GM20000 (cell line): ENCODE data around the gene NIPAL3.

Experiments
- DNase-seq: peaks from one replicate; pipeline ENCODE4 v3.0.0; 2012; ENCODE audit warnings: low spot score
- TF ChIP-seq, protein P1 (sequence below): IDR thresholded peaks from 2 replicates; pipeline ENCODE4 v1.5.1; 2012; ENCODE audit warnings: mild to moderate bottlenecking, control low read depth; ENCODE audit errors: extremely low read depth, missing control alignments

NIPAL3 gene

DNA sequence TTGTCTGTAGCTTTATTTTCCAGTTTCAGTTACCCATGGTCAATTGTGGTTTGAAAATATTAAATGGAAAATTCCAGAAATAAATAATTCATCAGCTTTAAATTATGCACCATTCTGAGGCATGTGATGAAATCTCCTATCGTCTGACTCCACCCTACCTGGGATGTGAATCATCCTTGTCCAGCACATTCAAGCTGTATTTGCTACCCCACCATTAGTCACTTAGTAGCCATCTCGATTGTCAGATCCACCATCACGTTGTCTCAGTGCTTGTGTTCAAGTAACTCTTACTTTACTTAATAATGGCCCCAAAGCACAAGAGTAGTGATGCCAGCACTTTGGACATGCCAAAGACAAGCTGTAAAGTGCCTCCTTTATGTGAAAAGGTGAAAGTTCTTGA, 6.1 kb upstream of the NIPAL3 start:
- TF ChIP-seq, protein P1, sequence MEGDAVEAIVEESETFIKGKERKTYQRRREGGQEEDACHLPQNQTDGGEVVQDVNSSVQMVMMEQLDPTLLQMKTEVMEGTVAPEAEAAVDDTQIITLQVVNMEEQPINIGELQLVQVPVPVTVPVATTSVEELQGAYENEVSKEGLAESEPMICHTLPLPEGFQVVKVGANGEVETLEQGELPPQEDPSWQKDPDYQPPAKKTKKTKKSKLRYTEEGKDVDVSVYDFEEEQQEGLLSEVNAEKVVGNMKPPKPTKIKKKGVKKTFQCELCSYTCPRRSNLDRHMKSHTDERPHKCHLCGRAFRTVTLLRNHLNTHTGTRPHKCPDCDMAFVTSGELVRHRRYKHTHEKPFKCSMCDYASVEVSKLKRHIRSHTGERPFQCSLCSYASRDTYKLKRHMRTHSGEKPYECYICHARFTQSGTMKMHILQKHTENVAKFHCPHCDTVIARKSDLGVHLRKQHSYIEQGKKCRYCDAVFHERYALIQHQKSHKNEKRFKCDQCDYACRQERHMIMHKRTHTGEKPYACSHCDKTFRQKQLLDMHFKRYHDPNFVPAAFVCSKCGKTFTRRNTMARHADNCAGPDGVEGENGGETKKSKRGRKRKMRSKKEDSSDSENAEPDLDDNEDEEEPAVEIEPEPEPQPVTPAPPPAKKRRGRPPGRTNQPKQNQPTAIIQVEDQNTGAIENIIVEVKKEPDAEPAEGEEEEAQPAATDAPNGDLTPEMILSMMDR, result no peak
- DNase-seq, result no peak

- TF ChIP-seq, protein P1, result no peak
- DNase-seq, result no peak
These were observed 4.9 kb upstream of the NIPAL3 start for GRCh38 chr1:24410750-24411149.

- DNase-seq, result no peak
- TF ChIP-seq, protein P1, result no peak
These were observed 3.6 kb upstream of the NIPAL3 start for GRCh38 chr1:24411963-24412362.

DNA sequence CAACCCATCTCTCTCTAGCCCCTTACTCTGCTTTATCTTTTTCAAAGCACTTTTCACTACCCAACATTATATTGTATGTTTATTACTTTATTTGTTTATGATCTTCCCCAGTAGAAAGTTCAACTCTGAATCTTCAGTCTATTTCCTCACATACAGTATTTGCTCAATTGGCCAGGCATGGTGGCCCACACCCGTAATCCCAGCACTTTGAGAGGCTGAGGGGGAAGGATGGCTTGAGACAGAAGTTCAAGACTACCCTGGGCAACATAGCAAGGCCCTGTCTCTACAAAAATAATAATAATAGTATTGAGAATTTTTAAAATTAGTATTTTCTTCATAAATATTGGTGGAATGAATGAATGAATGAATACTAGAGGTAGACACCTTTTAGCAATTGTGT, 3.2 kb upstream of the NIPAL3 start:
- DNase-seq, result no peak
- TF ChIP-seq, protein P1, result no peak

GRCh38 chr1:24413350-24414163, 2.0 kb upstream of the NIPAL3 start, which contains the start of gene STPG1:
Gene STPG1 (minus strand): TSS chr1:24413782. CDS start chr1:24401388, 12,394 bp downstream.
- peak; percentile 89 for DNase-seq
- TF ChIP-seq, protein P1, result no peak

- no peak for DNase-seq
- TF ChIP-seq, protein P1, result no peak
These were observed 748 bp upstream of the NIPAL3 start for GRCh38 chr1:24414775-24415333.

DNA sequence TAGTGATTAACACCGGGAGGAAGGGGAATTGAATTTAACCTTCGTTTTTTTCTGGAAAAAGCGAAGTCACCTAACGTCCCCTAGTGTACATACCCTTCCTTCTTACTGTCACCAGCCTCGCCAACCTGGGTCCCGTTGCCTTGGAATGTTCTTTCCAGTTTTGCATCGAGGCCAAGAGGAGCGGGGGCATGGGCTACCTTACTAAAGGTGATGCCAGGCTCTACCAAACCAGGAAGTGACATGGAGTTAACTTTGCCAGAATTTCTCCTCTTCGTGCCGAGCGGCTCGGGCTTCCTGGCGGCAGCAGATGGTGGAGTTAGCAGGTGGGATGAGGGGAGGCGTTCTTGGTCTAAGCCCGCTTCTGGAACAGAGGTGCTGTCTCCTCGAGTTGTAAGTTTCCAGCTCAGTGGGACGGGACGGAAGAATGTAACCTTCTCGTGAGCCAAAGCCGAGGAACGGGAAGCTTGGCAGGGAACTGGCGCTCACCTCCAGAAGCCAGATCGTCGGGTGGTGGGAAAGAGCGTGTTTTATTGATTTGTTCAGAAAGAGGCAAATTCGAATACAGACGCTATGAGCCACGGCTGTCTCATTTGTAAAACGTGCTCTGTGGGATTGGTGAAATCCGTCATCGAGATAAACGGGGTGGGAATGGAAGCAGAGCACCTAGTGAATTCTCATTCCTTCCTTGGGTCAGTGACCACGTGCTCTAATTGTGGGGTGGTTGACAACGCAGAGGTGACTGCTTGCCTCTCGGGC, 486 bp downstream of the NIPAL3 start:
- DNase-seq, result no peak
- TF ChIP-seq, protein P1, result no peak
